ENCODE results near the gene RHEX.

DNA sequence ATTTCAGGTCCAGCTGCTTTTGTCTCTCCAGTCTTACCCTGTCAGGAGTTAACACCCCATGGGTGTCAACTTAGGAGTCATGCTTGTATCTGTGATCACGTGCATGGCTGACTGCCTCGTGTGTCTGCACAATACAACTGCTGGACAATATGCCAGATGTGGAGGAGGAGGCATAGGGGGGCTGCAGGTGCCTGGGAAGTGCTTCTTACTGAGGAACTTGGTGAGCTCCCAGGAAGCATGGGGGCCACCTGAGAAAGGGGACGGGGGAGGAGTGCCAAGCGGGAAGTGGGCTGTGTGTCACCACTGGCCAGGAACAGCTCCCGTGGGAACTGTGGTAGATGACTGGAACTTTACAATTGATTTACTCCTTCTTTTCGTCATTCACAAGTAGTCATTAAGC, 9.5 kb downstream of the RHEX start:
- TF ChIP-seq, protein P1, sequence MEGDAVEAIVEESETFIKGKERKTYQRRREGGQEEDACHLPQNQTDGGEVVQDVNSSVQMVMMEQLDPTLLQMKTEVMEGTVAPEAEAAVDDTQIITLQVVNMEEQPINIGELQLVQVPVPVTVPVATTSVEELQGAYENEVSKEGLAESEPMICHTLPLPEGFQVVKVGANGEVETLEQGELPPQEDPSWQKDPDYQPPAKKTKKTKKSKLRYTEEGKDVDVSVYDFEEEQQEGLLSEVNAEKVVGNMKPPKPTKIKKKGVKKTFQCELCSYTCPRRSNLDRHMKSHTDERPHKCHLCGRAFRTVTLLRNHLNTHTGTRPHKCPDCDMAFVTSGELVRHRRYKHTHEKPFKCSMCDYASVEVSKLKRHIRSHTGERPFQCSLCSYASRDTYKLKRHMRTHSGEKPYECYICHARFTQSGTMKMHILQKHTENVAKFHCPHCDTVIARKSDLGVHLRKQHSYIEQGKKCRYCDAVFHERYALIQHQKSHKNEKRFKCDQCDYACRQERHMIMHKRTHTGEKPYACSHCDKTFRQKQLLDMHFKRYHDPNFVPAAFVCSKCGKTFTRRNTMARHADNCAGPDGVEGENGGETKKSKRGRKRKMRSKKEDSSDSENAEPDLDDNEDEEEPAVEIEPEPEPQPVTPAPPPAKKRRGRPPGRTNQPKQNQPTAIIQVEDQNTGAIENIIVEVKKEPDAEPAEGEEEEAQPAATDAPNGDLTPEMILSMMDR (IDR thresholded peaks at IDR 0.05): no peak
- TF ChIP-seq POLR2A (IDR thresholded peaks at IDR 0.05): no peak
